ENCODE results near the gene BBOF1. TPM values are rescaled to one million over a fixed set of nuclear protein-coding genes. Genes with fewer than 3 reads are reported as not detected.

The BBOF1 gene
- total and polyA plus RNA-seq, 2 of the 8 experiments (the other 6 are each of a cell fraction or from before 2014, with no cell fraction given): 0.26 to 0.60 TPM

DNA sequence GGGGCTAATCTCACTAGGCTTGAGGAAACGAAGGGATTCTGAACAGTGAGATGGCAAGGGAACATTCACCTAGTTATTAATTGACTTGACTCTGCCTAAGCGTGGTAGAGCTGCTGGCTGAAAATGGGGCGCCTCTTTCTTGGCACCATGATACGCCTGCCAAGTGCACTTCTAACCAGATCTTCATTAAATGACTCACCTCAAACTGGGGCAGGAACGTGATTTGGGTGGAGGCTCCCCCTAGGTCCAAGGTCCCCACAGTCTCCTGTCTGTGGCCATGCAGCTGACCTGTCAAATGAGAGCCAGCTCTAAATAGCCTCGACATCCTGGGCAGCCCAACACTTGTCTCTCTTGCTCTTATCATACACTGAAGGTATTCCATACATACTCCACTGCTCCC is 43.0 kb upstream of the BBOF1 start:
- no peak overlapping the region for H3K56ac ChIP-seq (replicated peaks; ENCODE audit: insufficient read length, low read depth, low read length)
- peaks cover 0 to 2% (median 0%) of the 10 kb centered on the region in 4 experiments; a peak in 1 of 7 replicates for H3K4me1 ChIP-seq (replicated peaks in 1 of 4; ENCODE audit: control insufficient read depth in 3 of 4, insufficient read depth in 4 of 4, low read length in 3 of 4)
- no peak overlapping the region for H3K18ac ChIP-seq (ENCODE audit: extremely low read depth, low read length)
- H4K20me1 ChIP-seq (replicated peaks in 1 of 2; ENCODE audit: control insufficient read depth in 1 of 2, insufficient read depth in 2 of 2, low read length in 2 of 2): peaks cover 0 to 1% of the 10 kb centered on the region in 2 experiments
- no peak overlapping the region for H2AFZ ChIP-seq (ENCODE audit: low read length)
- H2BK5ac ChIP-seq (ENCODE audit: low read depth, low read length): no peak overlapping the region
- ChIA-PET CTCF (ENCODE audit: partially characterized antibody) (interaction anchor here (0.9 kb wide), 1 partner anchor 48 kb away, joined by 3 read pairs; no protein-coding TSS in a partner anchor), POLR2A (ENCODE audit: partially characterized antibody) (interaction anchor here (0.6 kb wide), 1 partner anchor 24 kb away, joined by 3 read pairs; no protein-coding TSS in a partner anchor)
- H2AK5ac ChIP-seq (ENCODE audit: low read depth, low read length): no peak overlapping the region
- H3K27ac ChIP-seq (ENCODE audit: low read depth, low read length): no peak overlapping the region
- no peak overlapping the region for H4K5ac ChIP-seq (ENCODE audit: insufficient read length, low read depth, low read length)
- FAIRE-seq (no peak), DNase-seq (ENCODE audit: low read depth in 1 of 2, low spot score in 2 of 2) (no peak)
- no peak overlapping the region for H3K9ac ChIP-seq (replicated peaks in 1 of 4; ENCODE audit: extremely low read depth in 1 of 4, low read depth in 3 of 4, low read length in 3 of 4)
- H2BK12ac ChIP-seq (ENCODE audit: low read depth, low read length): no peak overlapping the region
- no peak overlapping the region for H2BK120ac ChIP-seq (replicated peaks; ENCODE audit: low read depth, low read length)
- no peaks in the 10 kb centered on the region for H3K9me3 ChIP-seq (ENCODE audit: insufficient read depth in 2 of 2, low read depth in 1 of 2, low read length in 1 of 2)
- H3K27me3 ChIP-seq (replicated peaks in 1 of 4; ENCODE audit: control insufficient read depth in 3 of 4, extremely low read depth in 1 of 4, insufficient read depth in 3 of 4, low read length in 3 of 4): no peaks in the 10 kb centered on the region
- H2BK20ac ChIP-seq (ENCODE audit: low read length): no peak overlapping the region
- H3K23ac ChIP-seq (ENCODE audit: insufficient read length): no peak overlapping the region
- no peaks in the 10 kb centered on the region for H3K23me2 ChIP-seq (ENCODE audit: low read depth, low read length)
- no peaks in the 10 kb centered on the region for H3K79me1 ChIP-seq (ENCODE audit: low read depth, low read length)
- H3K79me2 ChIP-seq (ENCODE audit: control insufficient read depth in 1 of 2, insufficient read depth in 2 of 2, low read length in 2 of 2): no peaks in the 10 kb centered on the region
- no peaks in the 10 kb centered on the region for H3K36me3 ChIP-seq (ENCODE audit: control insufficient read depth in 2 of 4, insufficient read depth in 4 of 4, low read length in 3 of 4)
- no peak overlapping the region for H2BK15ac ChIP-seq (ENCODE audit: low read length)
- no peak overlapping the region for H3K4me2 ChIP-seq (ENCODE audit: insufficient read depth in 1 of 2, low read depth in 2 of 2, low read length in 2 of 2)
- H3K14ac ChIP-seq (ENCODE audit: insufficient read length): no peak overlapping the region
- H4K8ac ChIP-seq (ENCODE audit: extremely low read depth, insufficient read depth, low read length): no peak overlapping the region
- no peak overlapping the region for H3K4me3 ChIP-seq (ENCODE audit: extremely low read depth in 1 of 4, insufficient read depth in 2 of 4, low read depth in 3 of 4, low read length in 4 of 4)
- WGBS, 2 experiments (ENCODE audit: extremely low coverage in 1 of 2, insufficient coverage in 1 of 2, insufficient read length in 1 of 2, insufficient replicate concordance in 2 of 2, low coverage in 1 of 2, low lambda C conversion rate in 2 of 2, missing lambda C conversion rate in 1 of 2): 88% methylated on average over 6 of the region's 6 CpGs; no CpG with 5 or more reads in 1 of the 2 experiments
- no peak overlapping the region for H3K4ac ChIP-seq (replicated peaks; ENCODE audit: insufficient read length, low read depth, low read length)
- H4K91ac ChIP-seq (replicated peaks; ENCODE audit: insufficient read length, low read length): no peak overlapping the region
- TF ChIP-seq RFX5 (IDR thresholded peaks at IDR 0.05; ENCODE audit: borderline replicate concordance, low read depth, low read length) (no peak), ATF3 (IDR thresholded peaks at IDR 0.05; ENCODE audit: insufficient read depth, low read depth, low read length) (no peak)
